Tibial artery (tissue), 4 donors: ENCODE measurements around the gene PHKB.
"Not testable (repeated sequence)": the region's sequence is repeated elsewhere in the genome, so short reads cannot be mapped to it uniquely, and the experiment has no call there.

Source experiments
- DNase-seq, 2 donors: peaks; one replicate each; pipeline ENCODE4 v3.0.0-alpha.2; 2019
- H3K27ac ChIP-seq, 2 donors: fragments of 200-600 bp; sonication (generic) in 1 of 2; 1 replicate in 1 of 2; 2 replicates in 1 of 2; pipeline ENCODE4 v1.5.1; 2018 to 2019; ENCODE audit warnings: mild to moderate bottlenecking in 1 of 2
- H3K27me3 ChIP-seq, 2 donors: fragments of 200-600 bp; sonication (generic) in 1 of 2; one replicate each; pipeline versions ENCODE4 v1.5.1 to v1.6.0; 2016 to 2019
- H3K36me3 ChIP-seq, 3 donors: fragments of 200-600 bp; sonication (generic) in 2 of 3; one replicate each; pipeline ENCODE4 v1.5.1; 2016 to 2019; ENCODE audit warnings: mild to moderate bottlenecking in 2 of 3
- H3K4me1 ChIP-seq, 4 donors: fragments of 200-600 bp; sonication (generic) in 2 of 4; 1 replicate in 3 of 4; 2 replicates in 1 of 4; pipeline ENCODE4 v1.5.1; 2016 to 2019
- H3K4me3 ChIP-seq, 2 donors: fragments of 200-600 bp; sonication (generic) in 1 of 2; 1 replicate in 1 of 2; 2 replicates in 1 of 2; pipeline ENCODE4 v1.5.1; 2018 to 2019; ENCODE audit warnings: mild to moderate bottlenecking in 2 of 2
- H3K9me3 ChIP-seq, 3 donors: fragments of 200-600 bp; sonication (generic) in 1 of 3; one replicate each; pipeline ENCODE4 v1.5.1; 2016 to 2019
- CTCF ChIP-seq, 2 experiments: fragments of 200-600 bp in 1 of 2; fragments of 450-650 bp in 1 of 2; IDR thresholded peaks; one replicate each; pipeline ENCODE4 v1.5.1; 2017 to 2019; ENCODE audit warnings: antibody characterized with exemption in 2 of 2, mild to moderate bottlenecking in 1 of 2, moderate library complexity in 1 of 2
- intact Hi-C: fragments of 100-400 bp; cut with DNase I; formaldehyde crosslinking; loops from one replicate; pipeline ENCODE4 v1.15.0; 2023; ENCODE audit warnings: low total_unique reads

Gene PHKB

GRCh38 chr16:47465919-47466630 is 4.9 kb downstream of the PHKB start:
- H3K9me3 ChIP-seq: no peaks in the 10 kb centered on the region
- intact Hi-C loops: no loop called here
- H3K36me3 ChIP-seq: peaks cover 0 to 3% (median 0%) of the 10 kb centered on the region in 3 donors
- H3K4me3 ChIP-seq: no peak overlapping the region
- no peak overlapping the region for H3K27ac ChIP-seq
- H3K4me1 ChIP-seq: peaks cover 0 to 47% (median 21%) of the 10 kb centered on the region in 4 donors
- no peak for TF ChIP-seq CTCF (IDR thresholded peaks at IDR 0.05)
- no peaks in the 10 kb centered on the region for H3K27me3 ChIP-seq
- DNase-seq: no peak

- Histone ChIP-seq H3K4me1 (peaks cover 0 to 41% (median 16%) of the 10 kb centered on the region in 4 donors), H3K9me3 (no peaks in the 10 kb centered on the region), H3K27me3 (no peaks in the 10 kb centered on the region), H3K36me3 (peaks cover 0 to 3% (median 0%) of the 10 kb centered on the region in 3 donors), H3K27ac (no peak overlapping the region), H3K4me3 (no peak overlapping the region)
- intact Hi-C loops: no loop called here
- no peak for DNase-seq
- TF ChIP-seq CTCF (IDR thresholded peaks at IDR 0.05): no peak
Observed at GRCh38 chr16:47467501-47467900, 6.4 kb downstream of the PHKB start.

- intact Hi-C loops, H3K27ac ChIP-seq, H3K4me3 ChIP-seq, H3K9me3 ChIP-seq, H3K36me3 ChIP-seq, DNase-seq, H3K27me3 ChIP-seq: not testable (repeated sequence)
- H3K4me1 ChIP-seq: peaks cover 0 to 34% (median 16%) of the 10 kb centered on the region in 4 donors
Observed at GRCh38 chr16:47468070-47468689, 7.0 kb downstream of the PHKB start.

GRCh38 chr16:47469227-47469626 is 8.1 kb downstream of the PHKB start:
- Histone ChIP-seq H3K9me3 (no peaks in the 10 kb centered on the region), H3K4me3 (no peak overlapping the region), H3K4me1 (peaks cover 0 to 27% (median 9%) of the 10 kb centered on the region in 4 donors), H3K36me3 (peaks cover 0 to 3% (median 0%) of the 10 kb centered on the region in 3 donors), H3K27ac (no peak overlapping the region), H3K27me3 (no peaks in the 10 kb centered on the region)
- TF ChIP-seq CTCF (IDR thresholded peaks at IDR 0.05): no peak
- intact Hi-C loops: no loop called here
- DNase-seq: no peak

GRCh38 chr16:47470211-47470610 is 9.1 kb downstream of the PHKB start:
- Histone ChIP-seq H3K4me3 (no peak overlapping the region), H3K27me3 (no peaks in the 10 kb centered on the region), H3K9me3 (no peaks in the 10 kb centered on the region), H3K27ac (no peak overlapping the region), H3K36me3 (no peaks in the 10 kb centered on the region), H3K4me1 (peaks cover 0 to 19% (median 2%) of the 10 kb centered on the region in 4 donors)
- TF ChIP-seq CTCF (IDR thresholded peaks at IDR 0.05): no peak
- no peak for DNase-seq
- intact Hi-C loops: no loop called here

- intact Hi-C loops: no loop called here
- Histone ChIP-seq H3K27me3 (no peaks in the 10 kb centered on the region), H3K4me3 (no peak overlapping the region), H3K27ac (no peak overlapping the region), H3K36me3 (no peaks in the 10 kb centered on the region), H3K4me1 (peaks cover 0 to 21% (median 6%) of the 10 kb centered on the region in 4 donors), H3K9me3 (no peaks in the 10 kb centered on the region)
- no peak for TF ChIP-seq CTCF (IDR thresholded peaks at IDR 0.05)
- DNase-seq: no peak
Observed at GRCh38 chr16:47470810-47471209, 9.7 kb downstream of the PHKB start.

GRCh38 chr16:47473004-47473403 is 11.9 kb downstream of the PHKB start:
- H3K4me3 ChIP-seq, H3K9me3 ChIP-seq, H3K27ac ChIP-seq, H3K36me3 ChIP-seq, DNase-seq, H3K27me3 ChIP-seq, intact Hi-C loops: not testable (repeated sequence)
- H3K4me1 ChIP-seq: peaks cover 0 to 18% (median 4%) of the 10 kb centered on the region in 4 donors
